Thyroid gland (tissue), 4 donors: ENCODE measurements around the gene ERCC1.
A peak's percentile ranks its signal among the peaks of the same experiment; 100 is the strongest.

Experiments
- POLR2A ChIP-seq, 2 donors: fragments of 450-650 bp; IDR thresholded peaks; one replicate each; pipeline ENCODE4 v1.6.1; 2017; ENCODE audit warnings: antibody characterized with exemption in 2 of 2, mild to moderate bottlenecking in 2 of 2, moderate library complexity in 1 of 2
- TF ChIP-seq, protein P1 (sequence below), 6 experiments: fragments of 200-600 bp in 3 of 6; fragments of 450-650 bp in 3 of 6; sonication (generic) in 3 of 6; IDR thresholded peaks; one replicate each; pipeline ENCODE4 v1.5.1; 2016 to 2019; ENCODE audit warnings: antibody characterized with exemption in 6 of 6, mild to moderate bottlenecking in 2 of 6, inconsistent platforms in 1 of 6, moderate library complexity in 1 of 6

DNA sequence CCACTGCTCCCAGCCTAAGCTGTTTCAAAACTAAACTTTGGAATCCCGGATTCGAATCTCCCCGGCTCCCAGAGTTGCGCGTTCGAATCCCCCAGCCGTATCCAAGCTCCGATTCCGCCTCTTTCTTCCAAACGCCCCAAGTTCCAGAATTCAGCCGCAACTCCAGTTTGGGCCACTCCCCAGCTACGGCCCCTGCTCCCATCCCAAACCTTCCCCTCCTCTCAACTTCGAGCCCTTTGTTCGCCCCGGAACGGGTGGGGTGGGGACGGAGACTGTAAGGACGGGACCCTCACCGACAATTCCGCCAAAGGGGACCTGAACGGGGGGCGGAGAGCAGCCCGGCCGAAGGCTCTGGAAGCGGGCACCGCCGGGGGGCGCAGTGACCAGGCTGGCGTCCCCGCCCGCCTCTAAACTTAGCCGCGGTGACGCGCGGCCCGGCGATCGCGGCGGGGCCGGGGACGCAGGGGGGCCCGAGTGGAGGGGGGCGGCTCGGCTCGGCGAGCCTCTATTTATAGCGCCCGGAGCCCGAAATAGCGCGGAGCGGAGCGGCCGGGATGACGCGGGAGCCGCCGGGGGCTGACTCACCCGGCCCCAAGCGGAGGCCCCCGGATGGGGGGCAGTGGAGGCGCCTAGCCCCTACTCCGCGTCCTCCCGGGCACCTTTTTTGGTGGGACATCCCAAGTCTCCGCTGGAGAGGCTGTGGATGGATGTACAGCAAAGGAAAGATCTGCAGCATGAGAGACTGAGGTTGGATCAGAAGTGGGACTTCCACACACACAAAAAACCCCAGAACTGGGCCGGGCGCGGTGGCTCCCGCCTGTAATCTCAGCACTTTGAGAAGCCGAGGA lies 4.9 kb upstream of the ERCC1 start:
- TF ChIP-seq, protein P1, sequence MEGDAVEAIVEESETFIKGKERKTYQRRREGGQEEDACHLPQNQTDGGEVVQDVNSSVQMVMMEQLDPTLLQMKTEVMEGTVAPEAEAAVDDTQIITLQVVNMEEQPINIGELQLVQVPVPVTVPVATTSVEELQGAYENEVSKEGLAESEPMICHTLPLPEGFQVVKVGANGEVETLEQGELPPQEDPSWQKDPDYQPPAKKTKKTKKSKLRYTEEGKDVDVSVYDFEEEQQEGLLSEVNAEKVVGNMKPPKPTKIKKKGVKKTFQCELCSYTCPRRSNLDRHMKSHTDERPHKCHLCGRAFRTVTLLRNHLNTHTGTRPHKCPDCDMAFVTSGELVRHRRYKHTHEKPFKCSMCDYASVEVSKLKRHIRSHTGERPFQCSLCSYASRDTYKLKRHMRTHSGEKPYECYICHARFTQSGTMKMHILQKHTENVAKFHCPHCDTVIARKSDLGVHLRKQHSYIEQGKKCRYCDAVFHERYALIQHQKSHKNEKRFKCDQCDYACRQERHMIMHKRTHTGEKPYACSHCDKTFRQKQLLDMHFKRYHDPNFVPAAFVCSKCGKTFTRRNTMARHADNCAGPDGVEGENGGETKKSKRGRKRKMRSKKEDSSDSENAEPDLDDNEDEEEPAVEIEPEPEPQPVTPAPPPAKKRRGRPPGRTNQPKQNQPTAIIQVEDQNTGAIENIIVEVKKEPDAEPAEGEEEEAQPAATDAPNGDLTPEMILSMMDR (IDR thresholded peaks at IDR 0.05) = peak in 3 of 6 experiments; percentile 10 to 36 (median 20)
- no peak for TF ChIP-seq POLR2A (IDR thresholded peaks at IDR 0.05)
